ENCODE data around the gene PTGR3. TPM values are rescaled to one million over a fixed set of nuclear protein-coding genes. Genes with fewer than 3 reads are reported as not detected.

The PTGR3 gene
- polyA plus RNA-seq, 1 donor: 46.9 TPM

DNA sequence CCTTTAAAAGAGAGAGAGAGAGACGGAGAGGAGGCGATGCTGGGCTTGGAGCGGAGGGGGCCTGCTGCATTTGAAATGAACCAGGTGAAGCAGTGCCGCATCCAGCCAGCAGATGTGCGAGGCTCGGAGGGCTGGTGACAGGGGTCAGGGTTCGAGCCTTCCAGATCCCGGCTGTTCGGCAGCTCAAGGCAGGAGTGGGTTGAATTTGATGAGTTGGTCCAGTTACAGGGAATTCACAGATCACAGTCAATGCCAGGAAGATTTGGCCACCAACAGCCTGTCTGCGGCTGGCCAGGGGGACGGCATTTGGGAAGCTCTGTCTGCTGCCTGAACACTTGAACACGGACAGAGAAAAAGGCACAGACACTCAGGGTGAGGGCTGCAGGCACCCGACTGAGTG is 48.6 kb downstream of the PTGR3 start:
- H3K36me3 ChIP-seq (ENCODE audit: control insufficient read depth, insufficient read depth, low read length): no peaks in the 10 kb centered on the region
- no peaks in the 10 kb centered on the region for H3K9me3 ChIP-seq (ENCODE audit: control insufficient read depth, low read depth, low read length)
- H3K4me3 ChIP-seq (ENCODE audit: low read length): no peak overlapping the region
- no peaks in the 10 kb centered on the region for H3K27me3 ChIP-seq (ENCODE audit: control insufficient read depth, insufficient read depth, low read length)
- 80% methylated on average over 1 of the region's 13 CpGs for WGBS (ENCODE audit: insufficient coverage, low lambda C conversion rate)
- H3K4me1 ChIP-seq (ENCODE audit: control insufficient read depth, insufficient read depth, low read length): no peaks in the 10 kb centered on the region
- H3K27ac ChIP-seq (ENCODE audit: low read length): no peak overlapping the region
- DNase-seq: no peak

DNA sequence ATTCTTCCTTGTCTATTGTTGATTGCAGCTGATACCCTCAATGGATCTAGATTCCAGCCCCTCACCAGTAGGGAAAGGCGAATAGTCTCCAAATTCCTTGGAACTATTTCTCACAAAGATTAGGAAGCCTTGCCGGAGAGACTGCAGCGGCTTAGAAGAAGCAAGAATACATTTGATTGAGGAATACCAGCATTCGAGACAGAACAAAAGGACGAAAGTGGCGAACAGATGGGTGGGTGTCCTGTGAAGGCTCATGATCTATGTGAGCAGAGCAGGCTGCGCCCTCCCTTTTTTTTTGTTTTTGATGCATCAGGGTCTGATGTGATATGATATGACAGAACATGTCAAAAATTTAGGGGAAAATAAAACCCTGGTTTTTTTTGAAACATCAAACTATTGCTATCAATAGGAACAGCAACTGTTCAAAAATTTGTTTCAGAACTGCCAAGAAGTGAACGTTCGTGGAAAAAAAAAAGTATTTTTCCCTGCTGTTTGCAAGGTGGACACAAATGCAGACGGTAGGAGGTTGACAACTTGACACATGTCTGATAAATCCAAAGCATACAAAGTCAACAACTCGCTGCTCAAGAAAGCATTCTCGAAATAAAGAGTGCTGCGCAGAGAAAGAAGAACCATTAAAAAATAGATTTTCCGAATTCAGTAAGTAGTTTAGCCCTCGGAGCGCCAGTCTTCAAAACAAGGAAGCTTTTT is 49.1 kb downstream of the PTGR3 start:
- no peaks in the 10 kb centered on the region for H3K36me3 ChIP-seq (ENCODE audit: control insufficient read depth, insufficient read depth, low read length)
- no peaks in the 10 kb centered on the region for H3K4me1 ChIP-seq (ENCODE audit: control insufficient read depth, insufficient read depth, low read length)
- 81% methylated on average over 4 of the region's 16 CpGs for WGBS (ENCODE audit: insufficient coverage, low lambda C conversion rate)
- H3K4me3 ChIP-seq (ENCODE audit: low read length): no peak overlapping the region
- no peaks in the 10 kb centered on the region for H3K27me3 ChIP-seq (ENCODE audit: control insufficient read depth, insufficient read depth, low read length)
- no peak overlapping the region for H3K27ac ChIP-seq (ENCODE audit: low read length)
- DNase-seq: no peak
- peaks cover 3% of the 10 kb centered on the region for H3K9me3 ChIP-seq (ENCODE audit: control insufficient read depth, low read depth, low read length)

DNA sequence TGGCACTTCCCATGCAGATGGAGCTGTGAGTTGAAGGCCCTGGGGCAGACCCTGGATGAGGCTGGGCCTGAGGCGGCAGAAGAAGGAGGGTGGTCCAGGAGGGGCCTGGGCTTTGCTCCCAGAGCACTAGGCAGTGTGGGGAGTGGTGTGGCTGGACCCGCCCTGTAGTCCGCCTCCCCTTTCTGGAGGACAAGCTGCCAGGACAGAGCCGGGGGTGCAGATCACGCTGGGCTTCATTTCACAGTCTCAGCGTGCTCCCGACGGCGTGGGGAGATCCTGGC is 49.8 kb downstream of the PTGR3 start:
- H3K9me3 ChIP-seq (ENCODE audit: control insufficient read depth, low read depth, low read length): peaks cover 8% of the 10 kb centered on the region
- no peak overlapping the region for H3K4me3 ChIP-seq (ENCODE audit: low read length)
- no CpG with 5 or more reads among the region's 9 CpGs for WGBS (ENCODE audit: insufficient coverage, low lambda C conversion rate)
- no peaks in the 10 kb centered on the region for H3K4me1 ChIP-seq (ENCODE audit: control insufficient read depth, insufficient read depth, low read length)
- no peaks in the 10 kb centered on the region for H3K36me3 ChIP-seq (ENCODE audit: control insufficient read depth, insufficient read depth, low read length)
- H3K27me3 ChIP-seq (ENCODE audit: control insufficient read depth, insufficient read depth, low read length): no peaks in the 10 kb centered on the region
- H3K27ac ChIP-seq (ENCODE audit: low read length): no peak overlapping the region
- DNase-seq: no peak

Other genes with a start within 250 kb of the PTGR3 start
- 34.7 TPM for gene TSHZ1, start 1.7 kb upstream of the PTGR3 start, polyA plus RNA-seq
- not detected for gene SMIM21, start 218.6 kb upstream of the PTGR3 start, polyA plus RNA-seq

All from large intestine (tissue), 3 donors.